Common myeloid progenitor, CD34-positive (primary cell): ENCODE results near the gene CXCR5.
A peak's percentile ranks its signal among the peaks of the same experiment; 100 is the strongest.

Experiments used
- CTCF ChIA-PET: fragments of 350-600 bp; sonication (Branson Sonifier 250); formaldehyde crosslinking; loops from one replicate; lab custom pipeline; 2021; ENCODE audit warnings: antibody characterized with exemption; lab: Charles Lee
- POLR2A ChIA-PET: fragments of 350-600 bp; sonication (Branson Sonifier 250); formaldehyde crosslinking; loops from one replicate; lab custom pipeline; 2021; ENCODE audit warnings: antibody characterized with exemption; lab: Charles Lee
- DNase-seq, 3 donors: peaks; one replicate each; pipeline versions ENCODE4 v3.0.0 to v3.0.0-alpha.2; 2013
- H3K27ac ChIP-seq, 2 experiments: 1 replicate in 1 of 2; 2 replicates in 1 of 2; pipeline ENCODE4 v1.7.0; 2013; ENCODE audit warnings: inconsistent platforms in 2 of 2, low read length in 2 of 2, mild to moderate bottlenecking in 2 of 2, low read depth in 1 of 2, moderate library complexity in 1 of 2; ENCODE audit not compliant: severe bottlenecking in 2 of 2, insufficient read depth in 1 of 2, poor library complexity in 1 of 2
- H3K27me3 ChIP-seq, 5 experiments: replicated peaks in 2 of 5; 1 replicate in 3 of 5; 2 replicates in 2 of 5; pipeline versions ENCODE4 v1.6.1 to v1.7.0; 2013; ENCODE audit warnings: low read length in 4 of 5, mild to moderate bottlenecking in 2 of 5, moderate library complexity in 2 of 5, inconsistent platforms in 1 of 5; ENCODE audit not compliant: insufficient read depth in 5 of 5, control insufficient read depth in 4 of 5
- H3K36me3 ChIP-seq, 4 experiments: 1 replicate in 2 of 4; 2 replicates in 2 of 4; pipeline versions ENCODE4 v1.6.1 to v1.7.0; 2013; ENCODE audit warnings: low read length in 3 of 4, control low read depth in 1 of 4, mild to moderate bottlenecking in 1 of 4; ENCODE audit not compliant: control insufficient read depth in 4 of 4, insufficient read depth in 4 of 4
- H3K4me1 ChIP-seq, 4 experiments: 1 replicate in 3 of 4; 2 replicates in 1 of 4; pipeline versions ENCODE4 v1.6.1 to v1.7.1; 2013; ENCODE audit warnings: low read length in 3 of 4, mild to moderate bottlenecking in 3 of 4, control low read depth in 1 of 4, inconsistent platforms in 1 of 4, moderate library complexity in 1 of 4; ENCODE audit not compliant: control insufficient read depth in 4 of 4, insufficient read depth in 4 of 4; ENCODE audit errors: control extremely low read depth in 1 of 4
- H3K4me3 ChIP-seq, 7 experiments: 1 replicate in 4 of 7; 2 replicates in 3 of 7; pipeline versions ENCODE4 v1.5.1 to v1.7.0; 2013; ENCODE audit warnings: mild to moderate bottlenecking in 7 of 7, low read length in 6 of 7, moderate library complexity in 6 of 7, inconsistent platforms in 2 of 7, low read depth in 2 of 7, control low read depth in 1 of 7; ENCODE audit not compliant: insufficient read depth in 4 of 7, control insufficient read depth in 1 of 7; ENCODE audit errors: extremely low read depth in 1 of 7
- H3K9me3 ChIP-seq, 5 experiments: 1 replicate in 4 of 5; 2 replicates in 1 of 5; pipeline versions ENCODE4 v1.6.1 to v1.7.1; 2013; ENCODE audit warnings: low read length in 4 of 5, mild to moderate bottlenecking in 2 of 5, inconsistent platforms in 1 of 5, low read depth in 1 of 5, moderate library complexity in 1 of 5; ENCODE audit not compliant: control insufficient read depth in 4 of 5, insufficient read depth in 2 of 5; ENCODE audit errors: control extremely low read depth in 1 of 5
- WGBS: methylation state at CpG from one replicate; pipeline ENCODE4 v1.1.5; 2013; ENCODE audit not compliant: insufficient coverage; 5-methylcytosine and 5-hydroxymethylcytosine counted together

CXCR5 gene

GRCh38 chr11:118915941-118916841 lies 32.5 kb downstream of the CXCR5 start:
- H3K4me1 ChIP-seq: peaks cover 3 to 98% (median 96%) of the 10 kb centered on the region in 4 experiments
- no peaks in the 10 kb centered on the region for H3K27me3 ChIP-seq
- no peak overlapping the region for H3K4me3 ChIP-seq
- CTCF ChIA-PET: interaction anchor here (0.7 to 11.0 kb wide), 4 partner anchors 10 to 24 kb away, joined by 4 to 256 read pairs (median 4); partner anchors contain the start of gene BCL9L
- POLR2A ChIA-PET: no interaction called here
- peaks cover 0 to 2% (median 0%) of the 10 kb centered on the region in 4 experiments for H3K36me3 ChIP-seq
- DNase-seq: no peak
- no peaks in the 10 kb centered on the region for H3K9me3 ChIP-seq
- 82% methylated on average over 8 of the region's 10 CpGs for WGBS
- H3K27ac ChIP-seq: peak overlapping the region in 1 of 2 experiments; percentile 29

GRCh38 chr11:118916842-118917388 lies 33.2 kb downstream of the CXCR5 start:
- Histone ChIP-seq H3K27ac (no peak overlapping the region), H3K27me3 (no peaks in the 10 kb centered on the region), H3K36me3 (peaks cover 0 to 2% (median 0%) of the 10 kb centered on the region in 4 experiments), H3K4me3 (no peak overlapping the region), H3K4me1 (peaks cover 3 to 98% (median 96%) of the 10 kb centered on the region in 4 experiments), H3K9me3 (no peaks in the 10 kb centered on the region)
- DNase-seq: no peak
- ChIA-PET CTCF (interaction anchor here (0.7 to 11.0 kb wide), 3 partner anchors 11 to 23 kb away, joined by 4 to 256 read pairs (median 4); partner anchors contain the start of gene BCL9L), POLR2A (no interaction called here)
- WGBS: 86% methylated on average over 1 of the region's 8 CpGs

- ChIA-PET POLR2A (no interaction called here), CTCF (interaction anchor here (11.0 kb wide), 1 partner anchor 10 kb away, joined by 256 read pairs; the partner anchor contains the start of gene BCL9L)
- peaks cover 0 to 2% (median 0%) of the 10 kb centered on the region in 4 experiments for H3K36me3 ChIP-seq
- peaks cover 3 to 98% (median 96%) of the 10 kb centered on the region in 4 experiments for H3K4me1 ChIP-seq
- H3K27ac ChIP-seq: peak overlapping the region in 1 of 2 experiments; percentile 69
- H3K27me3 ChIP-seq: no peaks in the 10 kb centered on the region
- peak in 1 of 3 donors; percentile 47 for DNase-seq
- H3K4me3 ChIP-seq: peak overlapping the region in 2 of 7 experiments; percentile 26 to 56
- H3K9me3 ChIP-seq: no peaks in the 10 kb centered on the region
- 48% methylated on average over 10 of the region's 13 CpGs for WGBS
These were observed 33.9 kb downstream of the CXCR5 start for GRCh38 chr11:118917481-118918127.

- CTCF ChIA-PET: interaction anchor here (11.0 kb wide), 1 partner anchor 10 kb away, joined by 256 read pairs; the partner anchor contains the start of gene BCL9L
- POLR2A ChIA-PET: no interaction called here
- Histone ChIP-seq H3K27me3 (no peaks in the 10 kb centered on the region), H3K27ac (peak overlapping the region in 1 of 2 experiments; percentile 69), H3K4me3 (peak overlapping the region in 4 of 7 experiments; percentile 11 to 56 (median 37)), H3K9me3 (no peaks in the 10 kb centered on the region), H3K36me3 (peaks cover 0 to 2% (median 0%) of the 10 kb centered on the region in 4 experiments), H3K4me1 (peaks cover 3 to 98% (median 95%) of the 10 kb centered on the region in 4 experiments)
- WGBS: 43% methylated on average over 3 of the region's 14 CpGs
- peak; percentile 56 to 84 (median 75) for DNase-seq
These were observed 34.5 kb downstream of the CXCR5 start for GRCh38 chr11:118918128-118918685.

GRCh38 chr11:118918686-118919280 lies 35.1 kb downstream of the CXCR5 start:
- WGBS: 63% methylated on average over 6 of the region's 13 CpGs

More at GRCh38 chr11:118918686-118919280, 35.1 kb downstream of the CXCR5 start:
- POLR2A ChIA-PET: no interaction called here
- Histone ChIP-seq H3K27me3 (no peaks in the 10 kb centered on the region), H3K4me1 (peaks cover 3 to 99% (median 95%) of the 10 kb centered on the region in 4 experiments), H3K36me3 (peaks cover 0 to 2% (median 0%) of the 10 kb centered on the region in 4 experiments), H3K9me3 (no peaks in the 10 kb centered on the region), H3K27ac (peak overlapping the region in 1 of 2 experiments; percentile 64), H3K4me3 (peak overlapping the region in 4 of 7 experiments; percentile 19 to 56 (median 32))
- peak in 2 of 3 donors; percentile 34 to 41 for DNase-seq
- CTCF ChIA-PET: no interaction called here
